Retinal pigment epithelial cell (primary cell): ENCODE data around the gene C7orf25.

ENCODE experiments used
- DNase-seq: peaks from one replicate; pipeline ENCODE4 v3.0.0-alpha.2; 2010; ENCODE audit warnings: low read depth
- H3K4me3 ChIP-seq: 2 replicates; pipeline ENCODE4 v1.5.1; 2011; ENCODE audit warnings: mild to moderate bottlenecking, low read length, control low read depth, moderate library complexity
- TF ChIP-seq, protein P1 (sequence below): conservative IDR thresholded peaks from 2 replicates; pipeline ENCODE4 v1.5.1; 2011; ENCODE audit warnings: low read depth, low read length, control low read depth, inconsistent platforms

C7orf25 gene

GRCh38 chr7:42878303-42878702 lies 33.6 kb downstream of the C7orf25 start:
- DNase-seq, result no peak
- H3K4me3 ChIP-seq, result no peak overlapping the region
- TF ChIP-seq, protein P1, sequence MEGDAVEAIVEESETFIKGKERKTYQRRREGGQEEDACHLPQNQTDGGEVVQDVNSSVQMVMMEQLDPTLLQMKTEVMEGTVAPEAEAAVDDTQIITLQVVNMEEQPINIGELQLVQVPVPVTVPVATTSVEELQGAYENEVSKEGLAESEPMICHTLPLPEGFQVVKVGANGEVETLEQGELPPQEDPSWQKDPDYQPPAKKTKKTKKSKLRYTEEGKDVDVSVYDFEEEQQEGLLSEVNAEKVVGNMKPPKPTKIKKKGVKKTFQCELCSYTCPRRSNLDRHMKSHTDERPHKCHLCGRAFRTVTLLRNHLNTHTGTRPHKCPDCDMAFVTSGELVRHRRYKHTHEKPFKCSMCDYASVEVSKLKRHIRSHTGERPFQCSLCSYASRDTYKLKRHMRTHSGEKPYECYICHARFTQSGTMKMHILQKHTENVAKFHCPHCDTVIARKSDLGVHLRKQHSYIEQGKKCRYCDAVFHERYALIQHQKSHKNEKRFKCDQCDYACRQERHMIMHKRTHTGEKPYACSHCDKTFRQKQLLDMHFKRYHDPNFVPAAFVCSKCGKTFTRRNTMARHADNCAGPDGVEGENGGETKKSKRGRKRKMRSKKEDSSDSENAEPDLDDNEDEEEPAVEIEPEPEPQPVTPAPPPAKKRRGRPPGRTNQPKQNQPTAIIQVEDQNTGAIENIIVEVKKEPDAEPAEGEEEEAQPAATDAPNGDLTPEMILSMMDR, result no peak

DNA sequence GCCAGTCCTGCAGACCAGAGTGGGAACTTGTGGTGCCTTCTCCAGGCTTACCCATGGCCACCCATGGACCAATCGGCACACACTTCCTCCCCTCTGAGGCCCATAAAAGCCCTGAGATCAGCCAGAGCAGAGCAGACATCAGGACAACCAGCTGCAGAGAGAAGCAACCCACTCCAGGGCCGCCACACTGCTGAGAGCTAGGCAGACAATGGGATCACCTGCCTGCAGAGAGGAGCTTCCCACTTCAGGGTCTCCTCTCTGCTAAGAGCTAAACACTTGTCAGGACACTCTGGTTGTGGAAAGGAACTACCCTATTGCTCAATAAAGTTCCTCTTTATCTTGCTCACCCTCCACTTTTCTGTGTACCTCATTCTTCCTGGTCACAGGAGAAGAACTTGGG lies 34.0 kb downstream of the C7orf25 start:
- TF ChIP-seq, protein P1, result no peak
- DNase-seq, result no peak

DNA sequence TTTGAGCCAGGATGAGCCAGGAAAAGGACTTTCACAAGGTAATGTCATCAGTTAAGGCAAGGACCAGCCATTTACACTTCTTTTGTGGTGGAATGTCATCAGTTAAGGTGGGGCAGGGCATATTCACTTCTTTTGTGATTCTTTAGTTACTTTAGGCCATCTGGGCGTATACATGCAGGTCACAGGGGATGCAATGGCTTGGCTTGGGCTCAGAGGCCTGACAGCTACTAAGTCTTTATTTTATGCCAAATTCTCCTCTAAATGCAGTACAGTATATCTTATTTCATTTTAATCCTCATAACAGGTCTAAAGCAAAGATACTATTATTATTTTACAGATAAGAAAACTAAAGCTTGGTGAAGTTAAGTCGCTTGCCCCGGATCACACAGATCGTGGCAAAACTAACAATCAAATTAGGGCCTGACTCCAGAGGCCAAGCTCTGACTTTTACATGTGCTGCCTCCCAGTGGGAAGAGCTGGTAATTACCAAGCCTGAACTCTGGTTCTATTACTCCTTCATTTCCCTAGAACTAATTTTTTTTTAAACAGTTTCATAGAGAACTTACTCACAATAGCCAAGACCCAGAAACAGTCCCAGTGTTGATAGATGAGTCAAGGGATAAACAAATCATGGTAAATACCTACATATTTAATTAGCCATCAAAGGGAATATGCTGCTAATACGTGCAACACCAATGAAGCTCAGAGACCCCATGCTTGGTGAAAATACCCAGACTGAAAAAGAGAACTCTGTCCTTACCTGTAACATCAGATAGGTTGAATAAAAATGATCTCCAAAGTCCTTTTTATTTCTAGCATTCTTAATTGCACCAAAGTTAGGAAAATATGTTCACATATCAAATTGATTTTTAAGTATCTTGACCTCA lies 35.4 kb downstream of the C7orf25 start:
- TF ChIP-seq, protein P1, result peak; percentile 80

More for the DNA sequence above, 34.0 kb downstream of the C7orf25 start:
- H3K4me3 ChIP-seq, result no peak overlapping the region

DNA sequence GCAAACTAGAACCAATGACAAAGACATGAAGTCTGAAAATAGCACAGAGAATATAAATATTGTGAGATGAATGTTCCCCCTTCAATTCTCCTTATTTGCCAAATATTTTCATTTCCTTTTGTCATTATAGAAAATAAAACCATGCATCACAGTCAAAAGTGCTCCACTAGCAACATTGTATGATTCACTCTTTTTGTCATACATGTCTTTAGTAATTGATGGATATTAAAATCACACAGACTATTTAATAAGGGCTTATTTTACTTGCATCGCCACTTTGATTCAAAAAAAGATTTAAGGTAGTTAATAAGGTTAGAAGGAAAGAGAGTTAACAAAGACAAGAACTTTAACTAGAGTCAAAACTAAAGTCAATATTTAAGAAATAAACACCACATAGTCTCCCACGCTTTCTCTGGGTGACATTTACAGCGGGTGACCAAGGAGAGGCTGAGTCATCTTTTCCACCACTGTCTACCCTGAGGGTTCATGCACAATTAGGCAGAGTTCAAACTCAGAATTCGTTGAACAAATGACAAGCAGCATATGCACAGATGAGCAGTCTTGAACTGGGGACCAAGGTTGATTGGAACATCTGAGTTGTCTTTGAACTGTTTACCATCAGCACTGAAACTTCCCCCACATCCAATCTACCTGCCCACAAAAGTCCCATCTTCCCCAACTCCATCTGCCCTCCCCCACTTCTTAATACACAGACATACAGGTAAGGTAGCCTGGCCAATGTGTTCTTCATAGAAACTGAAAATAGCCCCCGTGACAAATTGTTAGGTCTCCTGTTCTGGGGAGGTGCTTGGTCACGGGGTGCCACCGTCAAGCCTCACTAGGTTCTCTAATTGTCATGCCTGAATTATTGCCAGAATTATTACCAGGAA lies 42.5 kb downstream of the C7orf25 start:
- H3K4me3 ChIP-seq, result no peak overlapping the region
- TF ChIP-seq, protein P1, result no peak
- DNase-seq, result no peak

More for the DNA sequence above, 35.4 kb downstream of the C7orf25 start:
- DNase-seq, result peak; percentile 8
- no peak overlapping the region for H3K4me3 ChIP-seq

- DNase-seq, result no peak
- TF ChIP-seq, protein P1, result no peak
- H3K4me3 ChIP-seq, result no peak overlapping the region
These were observed 43.4 kb downstream of the C7orf25 start for GRCh38 chr7:42868480-42868879.
